Thyroid gland (tissue), 4 donors: ENCODE results near the gene COL23A1.

Experiments
- POLR2A ChIP-seq, 2 donors: fragments of 450-650 bp; IDR thresholded peaks; one replicate each; pipeline ENCODE4 v1.6.1; 2017; ENCODE audit warnings: antibody characterized with exemption in 2 of 2, mild to moderate bottlenecking in 2 of 2, moderate library complexity in 1 of 2
- TF ChIP-seq, protein P1 (sequence below), 6 experiments: fragments of 200-600 bp in 3 of 6; fragments of 450-650 bp in 3 of 6; sonication (generic) in 3 of 6; IDR thresholded peaks; one replicate each; pipeline ENCODE4 v1.5.1; 2016 to 2019; ENCODE audit warnings: antibody characterized with exemption in 6 of 6, mild to moderate bottlenecking in 2 of 6, inconsistent platforms in 1 of 6, moderate library complexity in 1 of 6

GRCh38 chr5:178387061-178387855, 202.9 kb downstream of the COL23A1 start:
- TF ChIP-seq, protein P1, sequence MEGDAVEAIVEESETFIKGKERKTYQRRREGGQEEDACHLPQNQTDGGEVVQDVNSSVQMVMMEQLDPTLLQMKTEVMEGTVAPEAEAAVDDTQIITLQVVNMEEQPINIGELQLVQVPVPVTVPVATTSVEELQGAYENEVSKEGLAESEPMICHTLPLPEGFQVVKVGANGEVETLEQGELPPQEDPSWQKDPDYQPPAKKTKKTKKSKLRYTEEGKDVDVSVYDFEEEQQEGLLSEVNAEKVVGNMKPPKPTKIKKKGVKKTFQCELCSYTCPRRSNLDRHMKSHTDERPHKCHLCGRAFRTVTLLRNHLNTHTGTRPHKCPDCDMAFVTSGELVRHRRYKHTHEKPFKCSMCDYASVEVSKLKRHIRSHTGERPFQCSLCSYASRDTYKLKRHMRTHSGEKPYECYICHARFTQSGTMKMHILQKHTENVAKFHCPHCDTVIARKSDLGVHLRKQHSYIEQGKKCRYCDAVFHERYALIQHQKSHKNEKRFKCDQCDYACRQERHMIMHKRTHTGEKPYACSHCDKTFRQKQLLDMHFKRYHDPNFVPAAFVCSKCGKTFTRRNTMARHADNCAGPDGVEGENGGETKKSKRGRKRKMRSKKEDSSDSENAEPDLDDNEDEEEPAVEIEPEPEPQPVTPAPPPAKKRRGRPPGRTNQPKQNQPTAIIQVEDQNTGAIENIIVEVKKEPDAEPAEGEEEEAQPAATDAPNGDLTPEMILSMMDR (IDR thresholded peaks at IDR 0.05), result no peak
- no peak for TF ChIP-seq POLR2A (IDR thresholded peaks at IDR 0.05)
